Activated CD4-positive, alpha-beta T cell treated with anti-CD3 and anti-CD28 coated beads for 24 hours (primary cell): ENCODE results near the gene DUOXA1.
"Not testable (repeated sequence)": the region's sequence is repeated elsewhere in the genome, so short reads cannot be mapped to it uniquely, and the experiment has no call there.

Source experiments
- DNase-seq, 2 donors: peaks; one replicate each; pipeline ENCODE4 v3.0.0-alpha.2; 2020; ENCODE audit warnings: low read depth in 2 of 2

DUOXA1 gene

GRCh38 chr15:45150997-45151396 lies 21.3 kb upstream of the DUOXA1 start:
- DNase-seq, result no peak

- DNase-seq, result no peak
Observed at GRCh38 chr15:45150481-45150880, 20.8 kb upstream of the DUOXA1 start.

DNA sequence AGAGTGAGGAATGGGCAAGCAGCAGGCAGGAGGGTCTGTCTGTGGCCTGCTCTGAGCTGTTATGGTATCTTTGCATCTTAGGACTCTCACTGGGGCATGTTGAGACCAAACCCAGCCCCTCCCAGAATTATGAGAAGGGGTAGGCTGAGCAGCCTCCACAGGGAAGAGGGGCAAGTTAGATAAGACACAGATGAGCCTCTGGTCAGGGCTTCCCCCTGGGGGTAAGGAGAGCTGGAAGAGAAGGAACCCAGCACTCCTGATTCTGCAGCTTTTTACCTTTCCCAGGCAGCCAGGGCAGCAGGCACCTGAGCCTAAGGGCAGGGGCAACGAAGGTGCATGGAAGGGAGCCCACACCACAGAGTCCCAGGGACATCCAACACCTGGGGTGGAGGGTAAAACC lies 19.4 kb upstream of the DUOXA1 start:
- no peak for DNase-seq

DNA sequence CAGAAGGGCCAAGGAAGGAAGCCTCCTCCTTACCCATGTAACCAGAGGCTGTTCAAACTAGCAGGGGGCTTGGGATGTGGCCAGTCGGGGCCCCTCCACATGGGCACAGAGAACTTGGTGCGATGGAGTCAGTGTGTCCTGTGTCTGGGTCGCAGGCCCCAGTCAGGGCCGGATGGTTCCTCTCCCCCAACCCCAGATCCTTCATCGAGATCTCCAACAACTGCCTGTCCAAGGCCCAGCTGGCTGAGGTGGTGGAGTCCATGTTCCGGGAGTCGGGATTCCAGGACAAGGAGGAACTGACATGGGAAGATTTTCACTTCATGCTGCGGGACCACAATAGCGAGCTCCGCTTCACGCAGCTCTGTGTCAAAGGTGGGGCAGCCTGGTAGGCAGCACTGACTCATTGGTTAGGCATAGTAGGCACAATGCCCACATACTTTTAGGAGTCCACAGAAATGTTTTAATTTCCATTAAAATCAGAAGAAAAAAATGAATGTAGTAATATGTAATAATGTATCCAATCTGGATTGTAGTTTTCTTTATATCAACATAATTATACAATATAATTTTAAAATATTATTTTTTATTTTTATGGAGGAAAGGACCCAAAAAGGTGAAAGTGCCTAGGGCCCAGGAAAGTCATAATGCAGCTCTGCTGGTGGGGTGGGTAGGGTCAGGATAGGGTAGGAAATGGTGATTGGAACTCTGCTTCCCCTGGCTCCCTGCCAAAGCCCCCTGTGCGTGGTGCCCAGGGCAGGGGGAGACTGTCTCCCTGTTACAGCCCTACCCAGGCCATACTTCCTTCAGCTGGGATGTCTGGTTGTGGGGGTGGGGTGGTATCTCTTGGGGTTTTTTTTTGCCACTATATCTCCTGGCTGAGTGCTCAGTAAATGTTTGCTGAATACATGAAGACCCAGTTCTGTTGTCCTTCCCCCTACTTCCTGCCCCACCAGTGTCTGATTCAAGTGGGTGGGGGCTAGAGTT lies 18.7 kb upstream of the DUOXA1 start:
- DNase-seq, result no peak

- DNase-seq, result no peak
Observed at GRCh38 chr15:45147606-45148005, 17.9 kb upstream of the DUOXA1 start.

DNA sequence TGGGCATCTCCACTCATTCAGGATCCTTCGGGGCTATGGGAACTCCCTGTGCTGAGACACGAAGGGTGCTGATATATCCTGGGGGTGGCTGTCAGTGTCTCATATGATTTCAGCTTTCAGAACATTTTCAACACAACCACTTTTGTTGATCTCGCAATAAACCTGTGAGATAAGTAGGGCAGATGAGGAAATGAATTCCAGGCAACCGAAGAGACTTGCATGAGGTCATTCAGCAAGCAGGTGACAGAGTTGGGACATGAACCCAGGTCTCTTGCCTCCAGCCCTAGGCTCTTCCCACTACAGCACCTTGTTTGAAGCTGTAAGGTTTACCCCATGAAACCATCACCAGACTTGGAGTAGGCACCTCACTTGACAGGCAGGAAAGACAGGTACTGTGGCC lies 16.7 kb upstream of the DUOXA1 start:
- DNase-seq, result no peak

GRCh38 chr15:45144775-45145174 lies 15.1 kb upstream of the DUOXA1 start:
- DNase-seq, result no peak

GRCh38 chr15:45143946-45144345 lies 14.3 kb upstream of the DUOXA1 start:
- no peak for DNase-seq

- no peak for DNase-seq
Observed at GRCh38 chr15:45143056-45143455, 13.4 kb upstream of the DUOXA1 start.

- DNase-seq, result no peak
Observed at GRCh38 chr15:45141386-45141785, 11.7 kb upstream of the DUOXA1 start.

DNA sequence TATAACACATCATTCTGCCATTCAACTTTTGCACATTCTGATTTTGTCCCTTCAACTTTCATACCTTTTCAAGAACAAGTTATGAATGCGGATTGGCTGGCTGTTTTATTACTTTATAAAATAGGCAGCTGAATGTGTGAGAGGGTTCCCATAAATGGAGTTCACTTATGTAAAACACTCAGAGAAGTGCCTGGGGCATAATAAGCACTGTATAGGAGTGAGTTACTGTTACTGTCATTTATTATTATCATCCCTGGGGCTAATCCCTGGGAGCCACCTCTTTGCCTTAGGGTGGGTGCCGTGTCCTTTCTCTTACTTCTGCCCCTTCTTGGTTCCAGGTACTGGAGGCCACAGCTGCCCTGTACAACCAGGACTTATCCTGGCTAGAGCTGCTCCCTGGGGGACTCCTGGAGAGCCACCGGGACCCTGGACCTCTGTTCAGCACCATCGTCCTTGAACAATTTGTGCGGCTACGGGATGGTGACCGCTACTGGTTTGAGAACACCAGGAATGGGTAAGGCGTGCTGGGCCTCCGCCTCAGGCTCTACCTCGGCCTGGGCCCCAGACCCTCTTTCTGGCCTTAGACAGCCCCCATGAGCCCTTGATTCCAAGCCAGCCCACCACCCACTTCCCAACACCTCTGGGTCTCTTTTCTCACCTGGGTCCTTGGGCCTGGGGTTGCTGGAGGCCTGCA lies 11.0 kb upstream of the DUOXA1 start:
- DNase-seq, result no peak

- DNase-seq, result no peak
Observed at GRCh38 chr15:45139770-45140169, 10.1 kb upstream of the DUOXA1 start.

GRCh38 chr15:45138814-45139765 lies 9.4 kb upstream of the DUOXA1 start:
- no peak for DNase-seq

- no peak for DNase-seq
Observed at GRCh38 chr15:45137703-45138102, 8.0 kb upstream of the DUOXA1 start.

DNA sequence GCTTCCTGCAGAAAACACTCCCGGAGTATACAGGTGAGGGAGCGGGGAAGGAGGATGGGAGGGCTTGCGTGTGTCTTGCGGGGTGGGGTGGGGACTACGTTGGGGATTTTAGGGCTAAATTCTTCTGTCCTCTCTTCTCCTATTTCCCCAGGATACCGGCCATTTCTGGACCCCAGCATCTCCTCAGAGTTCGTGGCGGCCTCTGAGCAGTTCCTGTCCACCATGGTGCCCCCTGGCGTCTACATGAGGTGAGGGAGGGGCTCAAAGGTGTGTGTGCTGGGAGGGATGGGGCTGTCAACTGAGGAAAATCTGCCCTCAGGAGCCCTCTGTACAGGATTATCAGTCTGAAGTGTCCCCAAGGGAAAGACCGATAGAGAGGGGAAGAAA lies 6.7 kb upstream of the DUOXA1 start:
- peak in 1 of 2 donors; percentile 9 for DNase-seq

GRCh38 chr15:45135705-45136377 lies 6.2 kb upstream of the DUOXA1 start:
- not testable (repeated sequence) for DNase-seq

GRCh38 chr15:45134682-45135604 lies 5.3 kb upstream of the DUOXA1 start:
- DNase-seq, result no peak

- DNase-seq, result no peak
Observed at GRCh38 chr15:45134046-45134445, 4.4 kb upstream of the DUOXA1 start.

DNA sequence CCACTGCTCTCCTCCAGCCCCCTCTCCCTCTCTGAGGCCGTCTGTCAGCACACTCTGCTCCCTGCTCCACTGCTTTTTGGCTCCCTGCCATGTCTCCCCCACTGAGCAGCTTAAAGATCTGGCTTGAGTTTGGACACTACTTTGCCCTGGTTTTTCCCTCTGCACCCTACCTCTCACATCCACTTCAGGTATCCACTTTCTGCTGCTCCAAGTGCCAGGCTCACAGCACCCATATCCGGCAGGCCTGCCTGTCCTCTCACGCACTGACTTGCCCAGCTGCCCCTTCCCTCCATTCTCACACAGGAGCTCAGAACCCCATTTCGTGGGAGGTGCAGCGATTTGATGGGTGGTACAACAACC lies 3.9 kb upstream of the DUOXA1 start:
- no peak for DNase-seq

DNA sequence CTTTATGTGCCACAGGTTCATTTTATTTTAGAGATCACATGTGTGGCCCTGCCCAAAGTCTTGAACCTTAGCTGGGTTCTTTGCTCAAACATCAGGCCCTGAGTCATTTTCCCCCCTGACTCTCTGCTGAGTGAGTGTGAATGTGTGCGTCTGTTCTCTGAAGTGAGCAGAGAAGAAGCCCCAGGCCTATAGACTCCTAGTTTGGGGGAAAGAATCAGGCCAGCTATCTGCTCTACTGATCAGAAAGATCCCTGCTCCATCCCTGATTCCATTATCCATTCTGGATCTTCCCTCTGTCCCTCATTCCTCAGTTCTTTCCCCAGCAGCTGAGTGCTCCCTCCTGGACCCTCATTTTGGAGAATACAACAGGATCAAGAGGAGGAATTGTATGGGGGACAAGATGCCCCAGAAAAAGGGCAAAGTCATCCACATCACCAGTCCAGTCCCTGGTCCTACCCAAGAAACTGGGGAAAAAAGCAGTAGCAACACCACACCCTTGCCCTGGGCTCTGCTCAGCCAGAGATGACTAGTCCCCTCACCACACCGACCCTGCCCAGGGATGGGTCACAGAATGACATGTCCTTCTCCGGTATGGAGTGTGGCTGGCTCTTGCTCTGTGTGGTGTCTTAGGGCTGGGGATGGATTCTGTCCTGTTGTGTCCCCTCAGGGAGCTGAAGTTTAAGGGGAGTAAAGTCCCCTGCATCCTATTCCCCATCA lies 3.3 kb upstream of the DUOXA1 start:
- no peak for DNase-seq
